Right lobe of liver (tissue), 4 donors: ENCODE results near the gene ZNF587B.

Experiments
- CTCF ChIP-seq, 4 donors: fragments of 200-600 bp in 3 of 4; fragments of 450-650 bp in 1 of 4; IDR thresholded peaks; one replicate each; pipeline versions ENCODE4 v1.5.1 to v1.8.0; 2016 to 2022; ENCODE audit warnings: antibody characterized with exemption in 4 of 4, mild to moderate bottlenecking in 2 of 4
- POLR2A ChIP-seq: fragments of 450-650 bp; IDR thresholded peaks from one replicate; pipeline ENCODE4 v1.6.1; 2017; ENCODE audit warnings: antibody characterized with exemption, mild to moderate bottlenecking
- donor health status: DM: no; HTN: no; CAD: no.
- donor health status: DM: no; HTN: no; CAD: no.
- donor health status: DM: no; HTN: yes; CAD: no.

GRCh38 chr19:57786286-57786685, 43.8 kb upstream of the ZNF587B start:
- TF ChIP-seq POLR2A (no peak), CTCF (IDR thresholded peaks at IDR 0.05) (no peak)
